Upper lobe of right lung (tissue), 1 donor: ENCODE measurements around the gene ZBTB46. TPM values are rescaled to one million over a fixed set of nuclear protein-coding genes. Genes with fewer than 3 reads are reported as not detected.

ENCODE experiments used
- ATAC-seq: fragments of 200-7000 bp; cut with Tn5 transposase; one replicate; pipeline ENCODE4 v1.9.1; 2020; ENCODE audit warnings: mild to moderate bottlenecking, moderate library complexity
- DNase-seq: peaks from one replicate; pipeline ENCODE4 v3.0.0-alpha.2; 2020
- H3K27ac ChIP-seq: fragments of 200-600 bp; one replicate; pipeline ENCODE4 v1.8.0; 2022
- H3K27me3 ChIP-seq: fragments of 200-600 bp; one replicate; pipeline ENCODE4 v1.8.0; 2022; ENCODE audit warnings: mild to moderate bottlenecking
- H3K36me3 ChIP-seq: fragments of 200-600 bp; one replicate; pipeline ENCODE4 v1.8.0; 2022
- H3K4me1 ChIP-seq: fragments of 200-600 bp; one replicate; pipeline ENCODE4 v1.8.0; 2022
- H3K4me3 ChIP-seq: fragments of 200-600 bp; one replicate; pipeline ENCODE4 v1.8.0; 2022; ENCODE audit warnings: mild to moderate bottlenecking
- H3K9me3 ChIP-seq: fragments of 200-600 bp; one replicate; pipeline ENCODE4 v1.8.0; 2022
- intact Hi-C: fragments of 100-400 bp; cut with DNase I; formaldehyde crosslinking; loops from one replicate; pipeline ENCODE4 v1.11.0; 2022
- total RNA-seq: library from RNA; stranded (reverse); fragmentation: NEBNext Ultra II Directional; extraction: Animal tissue kit (Norgen Biotek cat#: 25700); gene quantifications from one replicate; pipeline ENCODE4 v1.2.1, GENCODE V29; 2021
- TF ChIP-seq, protein P1 (sequence below): fragments of 200-600 bp; IDR thresholded peaks from one replicate; pipeline ENCODE4 v1.8.0; 2022; ENCODE audit warnings: antibody characterized with exemption
- donor health status: DM: no; HTN: yes; CAD: no; lungs with severe emphysema.

ZBTB46 gene
- total RNA-seq, 1 donor from 2014 or later, result 19.7 TPM

DNA sequence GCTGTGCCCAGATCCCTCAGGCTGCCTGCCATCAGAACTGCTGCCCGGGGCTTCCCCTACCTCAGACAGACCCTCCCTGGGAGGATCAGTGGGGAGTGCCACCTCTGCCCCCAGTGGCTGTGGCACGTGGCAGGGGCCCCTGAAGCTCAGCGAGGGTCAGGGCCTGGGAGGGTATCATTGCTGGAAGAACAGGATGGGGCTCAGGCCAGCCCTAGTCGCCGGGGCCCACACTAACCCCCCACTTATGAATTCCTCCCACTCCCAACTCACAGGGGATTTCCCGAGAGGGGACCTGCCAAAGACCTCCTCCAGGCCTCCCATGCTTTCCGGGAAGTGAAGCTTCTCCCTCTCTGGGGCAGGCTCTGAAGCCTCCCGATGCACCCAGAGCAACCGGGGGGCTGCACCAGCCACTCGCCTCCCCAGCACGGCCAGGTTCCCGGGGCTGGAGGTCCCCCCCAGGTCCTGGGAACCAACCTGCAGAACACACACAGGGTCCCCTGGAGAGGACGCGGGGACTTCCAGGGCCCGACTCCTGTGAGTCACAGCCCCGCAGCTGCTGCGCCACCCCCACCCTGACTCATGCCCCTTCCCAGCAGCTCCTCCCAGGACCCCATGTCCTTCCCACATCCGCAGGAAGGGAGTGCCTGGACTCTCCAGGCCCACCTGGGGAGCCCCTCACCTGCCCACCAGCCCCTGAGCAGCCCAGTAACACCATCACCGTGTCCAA lies 132.2 kb downstream of the ZBTB46 start:
- peak; percentile 2 for ATAC-seq
- no peaks in the 10 kb centered on the region for H3K9me3 ChIP-seq
- H3K27ac ChIP-seq, result peak overlapping the region; percentile 60
- H3K4me3 ChIP-seq, result no peak overlapping the region
- peaks cover 20% of the 10 kb centered on the region for H3K36me3 ChIP-seq
- H3K27me3 ChIP-seq, result no peaks in the 10 kb centered on the region
- peak; percentile 67 for DNase-seq
- intact Hi-C loops, result no loop called here
- peaks cover 16% of the 10 kb centered on the region for H3K4me1 ChIP-seq
- TF ChIP-seq, protein P1, sequence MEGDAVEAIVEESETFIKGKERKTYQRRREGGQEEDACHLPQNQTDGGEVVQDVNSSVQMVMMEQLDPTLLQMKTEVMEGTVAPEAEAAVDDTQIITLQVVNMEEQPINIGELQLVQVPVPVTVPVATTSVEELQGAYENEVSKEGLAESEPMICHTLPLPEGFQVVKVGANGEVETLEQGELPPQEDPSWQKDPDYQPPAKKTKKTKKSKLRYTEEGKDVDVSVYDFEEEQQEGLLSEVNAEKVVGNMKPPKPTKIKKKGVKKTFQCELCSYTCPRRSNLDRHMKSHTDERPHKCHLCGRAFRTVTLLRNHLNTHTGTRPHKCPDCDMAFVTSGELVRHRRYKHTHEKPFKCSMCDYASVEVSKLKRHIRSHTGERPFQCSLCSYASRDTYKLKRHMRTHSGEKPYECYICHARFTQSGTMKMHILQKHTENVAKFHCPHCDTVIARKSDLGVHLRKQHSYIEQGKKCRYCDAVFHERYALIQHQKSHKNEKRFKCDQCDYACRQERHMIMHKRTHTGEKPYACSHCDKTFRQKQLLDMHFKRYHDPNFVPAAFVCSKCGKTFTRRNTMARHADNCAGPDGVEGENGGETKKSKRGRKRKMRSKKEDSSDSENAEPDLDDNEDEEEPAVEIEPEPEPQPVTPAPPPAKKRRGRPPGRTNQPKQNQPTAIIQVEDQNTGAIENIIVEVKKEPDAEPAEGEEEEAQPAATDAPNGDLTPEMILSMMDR, result no peak

DNA sequence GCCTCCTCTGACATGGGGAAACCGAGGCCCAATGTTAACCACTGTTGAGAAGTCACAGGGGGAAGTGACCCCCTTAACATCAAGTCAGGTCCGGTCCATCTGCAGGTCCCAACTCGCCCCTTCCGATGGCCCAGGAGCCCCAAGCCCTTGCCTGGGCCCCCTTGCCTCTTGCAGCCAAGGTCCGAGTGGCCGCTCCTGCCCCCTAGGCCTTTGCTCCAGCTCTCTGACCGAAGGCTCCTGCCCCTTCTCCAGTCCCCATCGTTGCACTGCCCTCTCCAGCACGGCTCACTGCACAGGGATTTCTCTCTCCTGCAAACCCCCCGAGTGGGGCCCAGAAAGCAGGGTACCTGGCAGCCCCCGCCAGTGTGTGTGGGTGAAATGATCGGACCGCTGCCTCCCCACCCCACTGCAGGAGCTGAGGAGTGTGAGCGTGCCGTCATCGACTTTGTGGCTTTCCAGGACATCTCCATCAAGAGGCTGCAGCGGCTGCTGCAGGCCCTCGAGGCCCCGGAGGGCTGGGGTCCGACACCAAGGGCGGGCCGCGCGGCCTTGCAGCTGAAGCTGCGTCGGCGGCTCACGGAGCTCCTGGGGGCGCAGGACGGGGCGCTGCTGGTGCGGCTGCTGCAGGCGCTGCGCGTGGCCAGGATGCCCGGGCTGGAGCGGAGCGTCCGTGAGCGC lies 133.1 kb downstream of the ZBTB46 start:
- Histone ChIP-seq H3K9me3 (no peaks in the 10 kb centered on the region), H3K4me1 (peaks cover 16% of the 10 kb centered on the region), H3K27me3 (no peaks in the 10 kb centered on the region), H3K27ac (no peak overlapping the region), H3K36me3 (peaks cover 15% of the 10 kb centered on the region), H3K4me3 (peak overlapping the region; percentile 29)
- intact Hi-C loops, result no loop called here
- DNase-seq, result no peak
- TF ChIP-seq, protein P1, result no peak
- no peak for ATAC-seq

DNA sequence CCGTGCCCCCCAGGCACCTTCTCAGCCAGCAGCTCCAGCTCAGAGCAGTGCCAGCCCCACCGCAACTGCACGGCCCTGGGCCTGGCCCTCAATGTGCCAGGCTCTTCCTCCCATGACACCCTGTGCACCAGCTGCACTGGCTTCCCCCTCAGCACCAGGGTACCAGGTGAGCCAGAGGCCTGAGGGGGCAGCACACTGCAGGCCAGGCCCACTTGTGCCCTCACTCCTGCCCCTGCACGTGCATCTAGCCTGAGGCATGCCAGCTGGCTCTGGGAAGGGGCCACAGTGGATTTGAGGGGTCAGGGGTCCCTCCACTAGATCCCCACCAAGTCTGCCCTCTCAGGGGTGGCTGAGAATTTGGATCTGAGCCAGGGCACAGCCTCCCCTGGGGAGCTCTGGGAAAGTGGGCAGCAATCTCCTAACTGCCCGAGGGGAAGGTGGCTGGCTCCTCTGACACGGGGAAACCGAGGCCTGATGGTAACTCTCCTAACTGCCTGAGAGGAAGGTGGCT lies 133.7 kb downstream of the ZBTB46 start:
- Histone ChIP-seq H3K27ac (no peak overlapping the region), H3K9me3 (no peaks in the 10 kb centered on the region), H3K36me3 (peaks cover 15% of the 10 kb centered on the region), H3K4me1 (peaks cover 16% of the 10 kb centered on the region), H3K27me3 (no peaks in the 10 kb centered on the region), H3K4me3 (peak overlapping the region; percentile 29)
- TF ChIP-seq, protein P1, result no peak
- DNase-seq (no peak), ATAC-seq (no peak)
- intact Hi-C loops, result no loop called here

DNA sequence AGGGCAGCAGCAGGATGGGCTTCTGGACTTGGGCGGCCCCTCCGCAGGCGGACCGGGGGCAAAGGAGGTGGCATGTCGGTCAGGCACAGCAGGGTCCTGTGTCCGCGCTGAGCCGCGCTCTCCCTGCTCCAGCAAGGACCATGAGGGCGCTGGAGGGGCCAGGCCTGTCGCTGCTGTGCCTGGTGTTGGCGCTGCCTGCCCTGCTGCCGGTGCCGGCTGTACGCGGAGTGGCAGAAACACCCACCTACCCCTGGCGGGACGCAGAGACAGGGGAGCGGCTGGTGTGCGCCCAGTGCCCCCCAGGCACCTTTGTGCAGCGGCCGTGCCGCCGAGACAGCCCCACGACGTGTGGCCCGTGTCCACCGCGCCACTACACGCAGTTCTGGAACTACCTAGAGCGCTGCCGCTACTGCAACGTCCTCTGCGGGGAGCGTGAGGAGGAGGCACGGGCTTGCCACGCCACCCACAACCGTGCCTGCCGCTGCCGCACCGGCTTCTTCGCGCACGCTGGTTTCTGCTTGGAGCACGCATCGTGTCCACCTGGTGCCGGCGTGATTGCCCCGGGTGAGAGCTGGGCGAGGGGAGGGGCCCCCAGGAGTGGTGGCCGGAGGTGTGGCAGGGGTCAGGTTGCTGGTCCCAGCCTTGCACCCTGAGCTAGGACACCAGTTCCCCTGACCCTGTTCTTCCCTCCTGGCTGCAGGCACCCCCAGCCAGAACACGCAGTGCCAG lies 134.3 kb downstream of the ZBTB46 start, which contains the start of gene TNFRSF6B:
TNFRSF6B (plus strand) TSS at position 25 of the 729 bp plus-strand sequence; CDS start at position 141, 116 bp downstream.
- peak; percentile 65 for DNase-seq

DNA sequence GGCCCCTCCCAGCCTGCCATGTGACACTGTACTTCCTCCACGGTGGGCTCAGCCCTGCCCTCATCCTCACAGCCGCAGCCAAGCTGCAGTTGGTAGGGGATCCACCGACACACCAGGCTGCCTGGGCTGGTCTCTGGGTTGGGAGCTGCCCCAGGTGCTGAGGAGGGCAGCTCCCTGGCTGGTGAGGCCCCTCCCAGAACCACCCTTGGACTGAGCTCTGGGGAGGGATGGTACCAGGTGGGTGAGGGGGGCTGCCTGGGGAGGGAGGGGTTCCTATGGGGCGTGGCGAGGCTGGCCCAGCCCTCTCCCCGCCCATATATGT lies 134.8 kb downstream of the ZBTB46 start:
- ATAC-seq, result peak; percentile 7
- H3K27ac ChIP-seq, result no peak overlapping the region
- H3K4me3 ChIP-seq, result peak overlapping the region; percentile 29

More for the DNA sequence above, 134.3 kb downstream of the ZBTB46 start, which contains the start of gene TNFRSF6B:
- peak within 1 kb of the TSS; percentile 29 for H3K4me3 ChIP-seq
- H3K27ac ChIP-seq, result peak within 1 kb of the TSS; percentile 42
- no peak for ATAC-seq
- no peaks in the 10 kb centered on the region for H3K9me3 ChIP-seq
- no peaks in the 10 kb centered on the region for H3K27me3 ChIP-seq
- TF ChIP-seq, protein P1, result no peak
- H3K4me1 ChIP-seq, result peaks cover 16% of the 10 kb centered on the region
- intact Hi-C loops, result no loop called here
- H3K36me3 ChIP-seq, result peaks cover 15% of the 10 kb centered on the region

More for the DNA sequence above, 134.8 kb downstream of the ZBTB46 start:
- TF ChIP-seq, protein P1, result no peak
- peak; percentile 62 for DNase-seq
- intact Hi-C loops, result no loop called here
- H3K4me1 ChIP-seq, result peaks cover 16% of the 10 kb centered on the region
- no peaks in the 10 kb centered on the region for H3K27me3 ChIP-seq
- H3K9me3 ChIP-seq, result no peaks in the 10 kb centered on the region
- H3K36me3 ChIP-seq, result peaks cover 15% of the 10 kb centered on the region
